SW480 (cell line): ENCODE data around the gene GON7.
"Not testable (repeated sequence)": the region's sequence is repeated elsewhere in the genome, so short reads cannot be mapped to it uniquely, and the experiment has no call there.

Source experiments
- DNase-seq: peaks from one replicate; pipeline ENCODE4 v3.0.0-alpha.2; 2016; ENCODE audit warnings: low spot score

The GON7 gene

DNA sequence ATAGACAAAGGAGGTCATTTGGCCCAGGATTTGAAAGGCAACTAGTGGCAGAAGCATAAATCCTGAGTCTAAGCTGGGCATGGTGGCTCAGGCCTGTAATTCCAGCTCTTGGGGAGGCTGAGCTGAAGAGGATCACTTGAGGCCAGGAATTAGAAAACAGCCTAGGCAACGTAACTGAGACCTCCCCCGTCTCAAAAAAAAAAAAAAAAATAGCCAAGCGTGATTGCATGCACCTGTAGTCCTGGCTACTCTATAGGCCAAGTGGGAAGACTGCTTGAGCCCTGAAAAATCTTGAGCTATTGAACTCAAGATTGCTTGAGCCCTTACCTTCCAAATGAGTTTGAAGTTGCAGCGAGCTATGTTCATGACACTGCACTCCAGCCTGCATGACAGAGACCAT lies 7.8 kb downstream of the GON7 start:
- no peak for DNase-seq

DNA sequence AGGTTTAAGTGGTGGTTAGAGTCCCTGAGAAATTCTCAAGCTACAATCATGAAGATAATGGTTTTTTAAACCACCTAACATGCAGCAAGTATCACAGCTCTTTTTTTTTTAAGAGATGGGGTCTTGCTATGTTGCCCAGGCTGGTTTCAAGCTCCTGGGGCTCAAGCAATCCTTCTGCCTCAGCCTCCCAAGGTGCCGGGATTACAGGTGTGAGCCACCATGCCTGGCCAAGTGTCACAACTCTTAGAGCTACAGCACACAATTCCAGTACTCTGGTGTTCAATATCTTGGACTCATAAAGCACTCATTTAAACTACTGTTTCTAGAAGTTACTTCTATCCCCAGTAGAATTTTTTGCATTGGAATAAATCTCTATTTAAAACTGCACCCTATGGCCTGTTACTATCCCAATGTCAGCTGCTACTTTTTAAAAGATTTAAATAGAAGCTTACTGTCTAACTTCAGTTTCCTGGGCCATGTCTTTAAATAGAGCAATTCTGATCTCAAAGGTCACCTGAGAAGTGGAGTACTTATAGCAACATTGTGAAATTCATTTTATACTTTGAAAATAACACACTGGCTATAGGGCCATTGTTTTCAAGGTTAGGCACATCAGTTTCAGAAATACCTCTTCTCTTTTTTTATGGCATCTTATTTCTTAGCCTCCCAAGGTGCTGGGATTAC lies 11.4 kb downstream of the GON7 start:
- DNase-seq: no peak

GRCh38 chr14:93186956-93187355 lies 19.9 kb downstream of the GON7 start:
- no peak for DNase-seq

GRCh38 chr14:93186466-93186865 lies 20.4 kb downstream of the GON7 start:
- DNase-seq: no peak

- no peak for DNase-seq
These were observed 21.5 kb downstream of the GON7 start for GRCh38 chr14:93185349-93185720.

DNA sequence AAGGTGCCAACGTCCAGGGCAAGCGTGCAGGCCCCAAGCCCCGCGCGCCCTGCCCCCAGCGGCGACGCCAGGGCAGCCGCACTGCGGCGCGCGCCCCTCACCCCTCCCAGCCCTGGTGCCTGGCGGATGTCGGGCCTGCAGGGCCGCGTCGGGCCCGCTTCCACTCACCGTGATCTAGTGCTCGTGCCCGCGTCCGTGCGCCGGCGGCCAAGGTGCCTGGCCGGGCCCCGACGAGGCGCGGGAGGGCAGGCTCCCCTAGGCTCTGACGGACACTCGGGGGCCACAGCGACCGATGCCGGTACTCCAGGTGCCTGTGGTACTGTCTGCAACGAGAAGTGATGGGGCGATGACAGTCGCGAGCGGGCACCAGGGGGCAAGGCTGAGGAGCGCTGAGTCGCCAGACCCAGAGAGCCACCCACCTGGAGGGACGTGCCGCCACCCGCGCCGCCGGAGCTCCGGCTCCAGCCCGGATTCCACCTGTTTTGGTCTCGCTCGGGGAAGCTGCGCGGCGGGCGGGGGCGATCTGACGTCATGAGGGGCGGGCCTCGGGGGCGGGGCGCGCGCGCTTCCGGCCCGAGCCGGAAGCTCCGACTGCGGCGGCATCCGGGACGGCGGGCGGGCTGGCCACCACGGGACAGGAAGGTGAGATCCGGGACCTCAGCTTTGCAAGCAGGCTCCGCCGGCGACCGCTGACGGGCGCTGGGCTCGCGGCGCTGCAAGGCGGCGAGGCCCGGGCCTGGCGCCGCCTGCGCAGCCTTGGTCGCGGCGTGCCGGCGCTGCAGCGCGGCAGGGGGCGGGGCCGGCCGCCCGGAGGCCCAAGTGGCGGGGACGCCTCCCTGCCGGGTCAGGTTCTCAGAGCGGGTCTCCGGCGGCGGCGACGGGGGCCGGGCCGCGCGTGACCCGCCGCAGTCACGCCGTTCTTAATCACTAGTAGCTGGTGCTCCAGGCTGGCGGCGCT lies 22.2 kb downstream of the GON7 start, which contains the start of the genes LYSET and MOAP1:
Gene LYSET, plus strand, starts transcription at position 927 of the 958 bp plus-strand sequence. CDS start 89 bp downstream, outside the sequence.
Gene MOAP1, minus strand, starts transcription at position 507 of the 958 bp plus-strand sequence. CDS start 655 bp downstream, outside the sequence.
- peak; percentile 91 for DNase-seq

DNA sequence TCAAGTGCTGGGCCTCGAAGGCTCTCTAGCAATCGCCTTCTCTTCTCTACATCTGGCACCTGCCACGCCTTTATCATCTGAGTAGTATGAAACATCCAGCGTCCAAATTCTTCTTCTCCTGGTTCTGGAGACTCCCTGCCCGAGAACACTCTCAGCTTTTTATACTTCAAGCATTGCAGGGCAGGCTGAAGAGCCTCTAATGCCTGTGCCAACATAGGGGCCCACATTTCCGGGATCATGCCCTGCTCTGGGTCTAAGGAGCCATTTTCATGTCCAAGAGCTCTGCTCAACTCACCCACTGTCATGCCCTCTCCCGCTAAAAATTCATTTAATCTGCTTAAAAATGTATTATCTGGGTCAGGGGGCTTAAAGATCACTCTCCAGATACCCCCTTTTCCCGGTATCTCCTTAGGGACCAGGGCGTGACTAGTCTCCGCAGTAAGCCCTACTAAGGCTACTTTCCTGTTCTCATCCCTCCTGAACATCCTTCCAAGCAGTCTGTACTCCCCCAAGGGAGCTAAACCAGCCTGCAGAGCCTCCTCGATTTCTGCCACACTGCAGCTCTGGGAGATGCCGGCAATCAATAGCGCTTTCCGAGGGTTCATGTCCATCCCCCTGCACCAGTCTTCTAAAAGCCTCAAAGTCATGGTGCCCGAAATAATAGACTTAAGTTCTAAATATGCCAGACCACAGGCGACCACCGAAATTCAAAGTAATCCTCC lies 23.1 kb downstream of the GON7 start:
- no peak for DNase-seq

GRCh38 chr14:93175492-93175891 lies 31.4 kb downstream of the GON7 start:
- no peak for DNase-seq

- not testable (repeated sequence) for DNase-seq
These were observed 32.1 kb downstream of the GON7 start for GRCh38 chr14:93174731-93175130.

DNA sequence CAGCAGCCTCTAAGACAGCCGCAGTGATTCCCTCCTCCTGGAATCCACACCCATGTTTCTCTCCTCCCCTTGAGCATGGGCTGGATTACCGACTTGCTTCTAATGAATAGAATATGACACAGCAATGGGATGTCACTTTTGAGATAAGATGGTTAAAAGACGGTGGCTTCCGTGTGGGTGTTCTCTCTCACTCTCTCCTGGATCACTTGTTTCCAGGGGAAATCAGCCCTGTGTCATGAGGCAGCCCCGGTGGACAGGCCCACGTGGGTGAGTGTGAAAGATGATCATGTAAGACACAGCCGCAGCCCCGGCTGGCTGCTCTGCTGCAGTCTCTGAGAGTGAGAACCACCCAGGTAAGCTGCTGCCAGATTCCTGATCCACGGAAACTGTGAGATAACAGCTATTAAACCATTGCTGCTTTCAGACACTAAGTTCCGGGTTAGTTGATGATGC lies 32.9 kb downstream of the GON7 start:
- no peak for DNase-seq

GRCh38 chr14:93171376-93171775 lies 35.5 kb downstream of the GON7 start:
- DNase-seq: no peak

- DNase-seq: not testable (repeated sequence)
These were observed 36.7 kb downstream of the GON7 start for GRCh38 chr14:93170141-93170540.

- not testable (repeated sequence) for DNase-seq
These were observed 37.2 kb downstream of the GON7 start for GRCh38 chr14:93169619-93170018.

DNA sequence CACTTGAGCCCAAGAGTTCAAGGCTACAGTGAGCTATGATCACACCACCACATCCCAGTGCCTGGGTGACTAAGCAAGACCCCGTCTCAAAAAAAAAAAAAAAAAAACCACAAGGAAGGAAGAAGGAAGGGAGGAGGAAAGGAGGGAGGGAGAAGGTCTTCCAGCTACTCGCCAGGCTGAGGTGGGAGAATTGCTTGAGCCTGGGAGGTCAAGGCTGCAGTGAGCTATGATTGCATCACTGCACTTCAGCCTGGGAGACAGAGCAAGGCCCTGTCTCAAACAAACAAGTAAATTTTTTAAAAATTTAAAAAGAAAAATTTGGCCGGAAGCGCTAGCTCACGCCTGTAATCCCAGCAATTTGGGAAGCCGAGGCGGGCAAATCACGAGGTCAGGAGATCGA lies 38.3 kb downstream of the GON7 start:
- DNase-seq: not testable (repeated sequence)

DNA sequence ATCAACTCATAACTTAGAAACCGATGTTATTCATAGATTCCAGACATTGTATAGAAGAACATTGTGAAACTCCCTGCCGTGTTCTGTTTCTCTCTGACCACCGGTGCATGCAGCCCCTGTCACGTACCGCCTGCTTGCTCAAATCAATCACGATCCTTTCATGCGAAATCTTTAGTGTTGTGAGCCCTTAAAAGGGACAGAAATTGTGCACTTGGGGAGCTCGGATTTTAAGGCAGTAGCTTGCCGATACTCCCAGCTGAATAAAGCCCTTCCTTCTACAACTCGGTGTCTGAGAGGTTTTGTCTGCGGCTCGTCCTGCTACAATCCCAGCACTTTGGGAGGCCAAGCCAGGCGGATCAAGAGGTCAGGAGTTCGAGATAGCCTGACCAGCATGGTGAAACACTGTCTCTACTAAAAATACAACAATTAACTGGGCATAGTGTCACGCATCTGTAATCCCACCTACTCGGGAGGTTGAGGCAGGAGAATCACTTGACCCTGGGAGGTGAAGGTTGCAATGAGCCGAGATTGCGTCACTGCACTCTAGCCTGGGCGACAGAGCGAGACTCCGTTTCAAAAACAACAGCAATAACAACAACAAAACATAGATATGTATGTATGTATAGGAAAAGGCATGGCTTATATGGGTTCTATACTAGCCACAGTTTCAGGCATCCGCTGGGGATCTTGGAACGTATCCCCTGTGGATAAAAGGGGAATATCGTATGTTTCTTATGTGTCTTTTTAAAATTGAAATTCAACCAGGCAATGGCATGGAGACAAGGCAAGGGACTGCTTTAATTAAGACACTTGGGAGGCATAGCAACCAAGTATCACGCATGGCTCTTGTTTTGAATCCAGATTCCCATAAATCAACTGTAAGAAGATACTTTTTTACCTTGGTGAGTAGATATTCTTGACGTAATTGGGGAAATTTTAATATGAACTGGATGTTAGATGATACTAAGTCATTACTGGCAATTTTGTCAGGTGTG lies 41.3 kb downstream of the GON7 start:
- not testable (repeated sequence) for DNase-seq

GRCh38 chr14:93163564-93163963 lies 43.3 kb downstream of the GON7 start:
- no peak for DNase-seq

DNA sequence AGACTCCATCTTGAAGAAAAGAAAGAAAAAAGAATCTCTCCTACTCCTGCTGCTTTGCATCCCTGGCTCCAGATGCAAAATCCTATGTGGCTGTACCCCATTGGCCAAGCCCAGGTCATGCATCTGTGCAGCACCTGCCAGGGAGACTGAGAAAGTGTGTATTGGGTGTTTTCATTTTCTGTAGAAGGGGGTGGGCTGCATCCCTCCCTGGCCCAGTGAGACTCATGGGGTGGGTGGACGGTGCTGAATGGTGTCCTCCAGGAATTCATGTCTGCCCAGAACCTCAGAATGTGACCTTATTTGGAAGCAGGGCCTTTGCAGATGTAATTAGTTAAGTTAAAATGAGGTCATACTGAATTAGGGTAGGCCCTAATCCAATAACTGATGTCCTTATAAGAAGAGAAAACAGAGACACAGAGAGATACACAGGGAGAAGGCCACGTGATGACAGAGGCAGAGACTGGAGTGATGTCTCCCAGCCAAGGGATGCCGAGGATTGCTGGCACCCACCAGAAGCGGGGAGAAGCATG lies 45.4 kb downstream of the GON7 start:
- no peak for DNase-seq

GRCh38 chr14:93160353-93160801 lies 46.5 kb downstream of the GON7 start:
- DNase-seq: no peak

DNA sequence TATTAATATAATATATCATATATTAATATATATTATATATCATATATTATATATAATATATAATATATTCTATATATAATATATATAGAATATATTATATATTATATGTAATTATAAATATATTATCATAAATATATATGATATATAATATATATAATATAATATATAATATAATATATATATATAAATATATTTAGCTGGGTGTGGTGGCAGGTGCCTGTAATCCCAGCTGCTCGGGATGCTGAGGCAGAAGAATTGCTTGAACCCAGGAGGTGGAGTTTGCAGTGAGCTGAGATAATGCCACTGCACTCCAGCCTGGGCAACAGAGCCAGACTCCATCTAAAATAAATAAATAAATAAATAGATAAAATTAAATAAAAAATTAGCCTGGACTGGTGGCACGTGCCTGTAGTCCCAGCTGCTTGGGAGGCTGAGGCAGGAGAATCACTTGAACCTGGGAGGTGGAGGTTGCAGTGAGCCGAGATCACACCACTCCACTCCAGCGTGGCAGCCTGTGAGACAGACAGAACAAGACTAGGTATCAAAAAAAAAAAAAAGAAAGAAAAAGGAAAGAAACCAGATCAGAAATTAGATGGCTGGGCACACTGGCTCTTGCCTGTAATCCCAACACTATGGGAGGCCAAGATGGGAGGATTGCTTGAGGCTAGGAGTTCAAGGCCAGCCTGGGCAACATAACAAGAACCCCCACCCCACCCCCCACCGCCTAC lies 47.1 kb downstream of the GON7 start:
- not testable (repeated sequence) for DNase-seq

DNA sequence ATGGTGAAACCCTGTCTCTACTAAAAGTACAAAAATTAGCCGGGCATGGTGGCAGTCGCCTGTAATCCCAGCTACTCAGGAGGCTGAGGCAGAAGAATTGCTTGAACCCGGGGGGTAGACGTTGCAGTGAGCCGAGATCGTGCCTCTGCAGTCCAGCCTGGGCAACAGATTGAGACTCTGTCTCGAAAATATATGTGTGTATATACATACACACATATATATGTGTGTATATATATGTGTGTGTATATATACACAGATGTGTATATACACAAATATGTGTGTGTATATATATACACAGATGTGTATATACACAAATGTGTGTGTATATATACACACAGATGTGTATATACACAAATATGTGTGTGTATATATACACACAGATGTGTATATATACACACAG lies 48.5 kb downstream of the GON7 start:
- DNase-seq: not testable (repeated sequence)
